ENCODE data around the gene CFAP20DC.
"Not testable (repeated sequence)": the region's sequence is repeated elsewhere in the genome, so short reads cannot be mapped to it uniquely, and the experiment has no call there.

Gene CFAP20DC

GRCh38 chr3:58829321-58830000, 220.4 kb downstream of the CFAP20DC start:
- Histone ChIP-seq H3K4me1 (ENCODE audit: low read length) (no peaks in the 10 kb centered on the region), H3K9me2 (replicated peaks; ENCODE audit: insufficient read depth, low read length) (no peaks in the 10 kb centered on the region), H3F3A (ENCODE audit: insufficient read depth, low read length) (no peaks in the 10 kb centered on the region), H3K27me3 (replicated peaks; ENCODE audit: insufficient read depth, low read length) (no peaks in the 10 kb centered on the region), H3K9me3 (replicated peaks; ENCODE audit: insufficient read depth, low read length) (no peaks in the 10 kb centered on the region), H4K20me1 (ENCODE audit: insufficient read depth, low read length) (no peaks in the 10 kb centered on the region), H3K9ac (ENCODE audit: low read length) (no peak overlapping the region), H3K36me3 (replicated peaks; ENCODE audit: insufficient read depth, low read length) (no peaks in the 10 kb centered on the region), H3K4me3 (ENCODE audit: low read length) (no peak overlapping the region), H2AFZ (ENCODE audit: low read length) (no peak overlapping the region), H3K27ac (ENCODE audit: low read length) (no peak overlapping the region), H3K4me2 (ENCODE audit: low read depth, low read length) (no peak overlapping the region), H3K79me2 (ENCODE audit: low read length) (no peaks in the 10 kb centered on the region)
- no peak for DNase-seq
- TF ChIP-seq EZH2phosphoT487 (IDR thresholded peaks at IDR 0.05; ENCODE audit: low read length) = no peak
- no peak for TF ChIP-seq EZH2 (optimal IDR thresholded peaks at IDR 0.05; ENCODE audit: low read depth, low read length)
- no peak for TF ChIP-seq CTCF (IDR thresholded peaks at IDR 0.05; ENCODE audit: low read length)

GRCh38 chr3:58824777-58825176, 225.0 kb downstream of the CFAP20DC start:
- Histone ChIP-seq H2AFZ (ENCODE audit: low read length) (no peak overlapping the region), H3K27ac (ENCODE audit: low read length) (no peak overlapping the region), H3K9me2 (replicated peaks; ENCODE audit: insufficient read depth, low read length) (no peaks in the 10 kb centered on the region), H3F3A (ENCODE audit: insufficient read depth, low read length) (no peaks in the 10 kb centered on the region), H3K79me2 (ENCODE audit: low read length) (no peaks in the 10 kb centered on the region), H3K4me3 (ENCODE audit: low read length) (no peak overlapping the region), H3K27me3 (replicated peaks; ENCODE audit: insufficient read depth, low read length) (no peaks in the 10 kb centered on the region), H3K4me2 (ENCODE audit: low read depth, low read length) (no peak overlapping the region), H3K4me1 (ENCODE audit: low read length) (no peaks in the 10 kb centered on the region), H3K9me3 (replicated peaks; ENCODE audit: insufficient read depth, low read length) (no peaks in the 10 kb centered on the region), H3K9ac (ENCODE audit: low read length) (no peak overlapping the region), H3K36me3 (replicated peaks; ENCODE audit: insufficient read depth, low read length) (no peaks in the 10 kb centered on the region), H4K20me1 (ENCODE audit: insufficient read depth, low read length) (no peaks in the 10 kb centered on the region)
- no peak for TF ChIP-seq EZH2 (optimal IDR thresholded peaks at IDR 0.05; ENCODE audit: low read depth, low read length)
- DNase-seq = no peak

- H3K79me2 ChIP-seq (ENCODE audit: low read length) = no peaks in the 10 kb centered on the region
- no peak for TF ChIP-seq EZH2phosphoT487 (IDR thresholded peaks at IDR 0.05; ENCODE audit: low read length)
- TF ChIP-seq CTCF (IDR thresholded peaks at IDR 0.05; ENCODE audit: low read length) = peak; percentile 37
- no peak for DNase-seq
- H3K4me3 ChIP-seq (ENCODE audit: low read length) = no peak overlapping the region
- H3K9me2 ChIP-seq (replicated peaks; ENCODE audit: insufficient read depth, low read length) = no peaks in the 10 kb centered on the region
- no peak overlapping the region for H2AFZ ChIP-seq (ENCODE audit: low read length)
- H3F3A ChIP-seq (ENCODE audit: insufficient read depth, low read length) = no peaks in the 10 kb centered on the region
- H4K20me1 ChIP-seq (ENCODE audit: insufficient read depth, low read length) = no peaks in the 10 kb centered on the region
- no peaks in the 10 kb centered on the region for H3K4me1 ChIP-seq (ENCODE audit: low read length)
- no peaks in the 10 kb centered on the region for H3K9me3 ChIP-seq (replicated peaks; ENCODE audit: insufficient read depth, low read length)
- no peak overlapping the region for H3K9ac ChIP-seq (ENCODE audit: low read length)
- H3K4me2 ChIP-seq (ENCODE audit: low read depth, low read length) = no peak overlapping the region
- H3K27me3 ChIP-seq (replicated peaks; ENCODE audit: insufficient read depth, low read length) = no peaks in the 10 kb centered on the region
- H3K27ac ChIP-seq (ENCODE audit: low read length) = no peak overlapping the region
- H3K36me3 ChIP-seq (replicated peaks; ENCODE audit: insufficient read depth, low read length) = no peaks in the 10 kb centered on the region
Observed at GRCh38 chr3:58824285-58824684, 225.5 kb downstream of the CFAP20DC start.

- H3K9me3 ChIP-seq (replicated peaks; ENCODE audit: insufficient read depth, low read length); H3K4me3 ChIP-seq (ENCODE audit: low read length); H3K9ac ChIP-seq (ENCODE audit: low read length); H3K4me2 ChIP-seq (ENCODE audit: low read depth, low read length); H3K27ac ChIP-seq (ENCODE audit: low read length); H2AFZ ChIP-seq (ENCODE audit: low read length); H3K4me1 ChIP-seq (ENCODE audit: low read length); H3K9me2 ChIP-seq (replicated peaks; ENCODE audit: insufficient read depth, low read length); H3K79me2 ChIP-seq (ENCODE audit: low read length); H3K27me3 ChIP-seq (replicated peaks; ENCODE audit: insufficient read depth, low read length); DNase-seq; H3F3A ChIP-seq (ENCODE audit: insufficient read depth, low read length); H3K36me3 ChIP-seq (replicated peaks; ENCODE audit: insufficient read depth, low read length); H4K20me1 ChIP-seq (ENCODE audit: insufficient read depth, low read length): not testable (repeated sequence)
Observed at GRCh38 chr3:58806551-58807244, 243.1 kb downstream of the CFAP20DC start.
